Hepatocyte (in vitro differentiated cells): ENCODE data around the gene NOX5. TPM values are rescaled to one million over a fixed set of nuclear protein-coding genes. Genes with fewer than 3 reads are reported as not detected.

Experiments
- DNase-seq: peaks from one replicate; pipeline ENCODE4 v3.0.0-alpha.2; 2016; ENCODE audit warnings: low spot score
- H2AFZ ChIP-seq: fragments of 200-600 bp; sonication (generic); 2 replicates; pipeline ENCODE4 v1.6.0; 2016; ENCODE audit warnings: antibody characterized with exemption, mild to moderate bottlenecking
- H3K27ac ChIP-seq: fragments of 200-600 bp; sonication (generic); 2 replicates; pipeline ENCODE4 v1.5.1; 2016; ENCODE audit warnings: mild to moderate bottlenecking
- H3K27me3 ChIP-seq: fragments of 200-600 bp; sonication (generic); 2 replicates; pipeline ENCODE4 v1.6.1; 2016
- H3K36me3 ChIP-seq: fragments of 200-600 bp; sonication (generic); replicated peaks from 2 replicates; pipeline ENCODE4 v1.5.1; 2016; ENCODE audit warnings: low read depth; ENCODE audit not compliant: insufficient read depth
- H3K4me1 ChIP-seq: fragments of 200-600 bp; sonication (generic); 2 replicates; pipeline ENCODE4 v1.5.1; 2016; ENCODE audit warnings: mild to moderate bottlenecking, moderate library complexity; ENCODE audit not compliant: insufficient read depth
- H3K4me2 ChIP-seq: fragments of 200-600 bp; sonication (generic); 2 replicates; pipeline ENCODE4 v1.6.0; 2016
- H3K4me3 ChIP-seq: fragments of 200-600 bp; sonication (generic); 2 replicates; pipeline ENCODE4 v1.5.1; 2016; ENCODE audit warnings: mild to moderate bottlenecking
- H3K79me2 ChIP-seq: fragments of 200-600 bp; sonication (generic); 2 replicates; pipeline ENCODE4 v1.6.0; 2017; ENCODE audit warnings: mild to moderate bottlenecking
- H3K9me2 ChIP-seq: fragments of 200-600 bp; sonication (generic); replicated peaks from 2 replicates; pipeline ENCODE4 v1.6.0; 2017; ENCODE audit warnings: mild to moderate bottlenecking; ENCODE audit not compliant: insufficient read depth
- H3K9me3 ChIP-seq: fragments of 200-600 bp; sonication (generic); 2 replicates; pipeline ENCODE4 v1.5.1; 2016; ENCODE audit warnings: low read depth, mild to moderate bottlenecking
- H4K20me1 ChIP-seq: fragments of 200-600 bp; sonication (generic); 2 replicates; pipeline ENCODE4 v1.6.0; 2016; ENCODE audit warnings: mild to moderate bottlenecking; ENCODE audit not compliant: insufficient read depth, poor library complexity, severe bottlenecking
- CTCF ChIP-seq: fragments of 200-600 bp; sonication (generic); IDR thresholded peaks from 2 replicates; pipeline ENCODE4 v1.5.1; 2016; ENCODE audit warnings: antibody characterized with exemption, mild to moderate bottlenecking; ENCODE audit not compliant: poor library complexity
- EZH2 ChIP-seq: fragments of 200-600 bp; sonication (generic); IDR thresholded peaks from 2 replicates; pipeline ENCODE4 v1.6.1; 2016; ENCODE audit warnings: antibody characterized with exemption, mild to moderate bottlenecking, borderline replicate concordance
- EZH2phosphoT487 ChIP-seq: fragments of 200-600 bp; sonication (generic); IDR thresholded peaks from one replicate; pipeline ENCODE4 v1.6.1; 2018; ENCODE audit warnings: antibody characterized with exemption, mild to moderate bottlenecking, low read depth, moderate library complexity; ENCODE audit not compliant: unreplicated experiment, severe bottlenecking
- WGBS: methylation state at CpG from one replicate; pipeline ENCODE4 v1.1.6; 2016; ENCODE audit warnings: low lambda C conversion rate; ENCODE audit errors: missing lambda C conversion rate; 5-methylcytosine and 5-hydroxymethylcytosine counted together
- polyA plus RNA-seq: library from polyadenylated mRNA; unstranded; fragments of >200 nt; fragmentation: Nextera tagmentation; extraction: Ambion mirVana; gene quantifications from 2 replicates; pipeline ENCODE4 v1.2.1, GENCODE V29; 2016
- total RNA-seq: library from RNA; depleted of rRNA; stranded (reverse); fragments of >200 nt; gene quantifications from 2 replicates; pipeline ENCODE4 v1.2.3, GENCODE V29; 2014

The NOX5 gene
- total and polyA plus RNA-seq, 2 experiments from 2014 or later: 0.13 TPM; not detected in 1

DNA sequence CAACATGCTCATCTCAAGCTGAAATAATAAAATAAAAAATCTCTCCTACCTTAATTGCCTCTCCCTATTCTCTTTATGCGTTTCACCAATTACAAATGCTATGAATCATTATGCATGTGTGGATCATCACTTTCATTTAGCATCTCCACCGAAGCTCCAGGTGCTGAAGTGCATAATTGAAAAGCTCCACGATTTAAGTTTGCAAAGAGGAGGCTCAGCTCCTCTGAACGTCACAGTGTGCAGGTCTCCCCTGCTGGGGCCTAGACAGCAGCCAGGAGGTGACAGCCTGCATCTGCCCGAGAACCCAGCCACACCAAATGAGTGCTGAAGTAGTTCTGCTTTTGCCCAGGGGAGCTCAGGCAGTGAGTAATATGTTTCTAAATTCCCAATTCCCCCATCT lies 85.4 kb downstream of the NOX5 start:
- no peak overlapping the region for H2AFZ ChIP-seq
- DNase-seq: no peak
- no peak overlapping the region for H3K27ac ChIP-seq
- H3K9me3 ChIP-seq: no peaks in the 10 kb centered on the region
- no peaks in the 10 kb centered on the region for H3K27me3 ChIP-seq
- no peaks in the 10 kb centered on the region for H4K20me1 ChIP-seq
- TF ChIP-seq EZH2phosphoT487 (no peak), EZH2 (no peak), CTCF (no peak)
- no peak overlapping the region for H3K4me3 ChIP-seq
- H3K79me2 ChIP-seq: no peaks in the 10 kb centered on the region
- no peak overlapping the region for H3K4me2 ChIP-seq
- H3K4me1 ChIP-seq: no peaks in the 10 kb centered on the region
- H3K36me3 ChIP-seq: no peaks in the 10 kb centered on the region
- 81% methylated on average over 5 of the region's 5 CpGs for WGBS
- no peaks in the 10 kb centered on the region for H3K9me2 ChIP-seq

DNA sequence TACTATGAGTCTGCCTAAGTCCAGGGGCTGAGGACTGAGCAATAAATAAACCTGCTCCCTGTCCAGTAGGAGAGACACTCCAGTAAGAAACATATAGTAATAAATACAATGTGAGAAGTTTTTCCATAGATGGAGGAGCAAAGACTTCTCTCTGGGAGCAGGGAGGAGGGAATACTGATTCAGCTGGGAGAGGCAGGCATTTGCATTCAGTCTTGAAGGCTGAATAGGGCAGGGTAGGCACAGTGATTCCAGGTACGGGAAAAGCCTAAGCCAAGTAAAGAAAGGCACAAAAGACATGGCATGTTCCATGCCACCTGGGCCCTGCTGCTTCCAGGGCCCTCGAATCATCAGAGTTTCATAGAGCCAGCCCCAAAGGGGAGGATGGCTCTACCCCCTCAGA lies 86.3 kb downstream of the NOX5 start:
- Histone ChIP-seq H3K4me2 (no peak overlapping the region), H3K4me3 (no peak overlapping the region), H3K27me3 (no peaks in the 10 kb centered on the region), H3K4me1 (no peaks in the 10 kb centered on the region), H3K27ac (no peak overlapping the region), H3K36me3 (no peaks in the 10 kb centered on the region), H2AFZ (no peak overlapping the region), H3K9me2 (no peaks in the 10 kb centered on the region), H3K79me2 (no peaks in the 10 kb centered on the region), H4K20me1 (no peaks in the 10 kb centered on the region), H3K9me3 (no peaks in the 10 kb centered on the region)
- 89% methylated on average over 2 of the region's 2 CpGs for WGBS
- DNase-seq: no peak
- no peak for TF ChIP-seq CTCF
- TF ChIP-seq EZH2phosphoT487: no peak
- no peak for TF ChIP-seq EZH2

GRCh38 chr15:69104050-69104750 lies 89.7 kb downstream of the NOX5 start:
- Histone ChIP-seq H3K36me3 (no peaks in the 10 kb centered on the region), H2AFZ (no peak overlapping the region), H3K9me2 (no peaks in the 10 kb centered on the region), H3K79me2 (no peaks in the 10 kb centered on the region), H3K4me1 (no peaks in the 10 kb centered on the region), H3K9me3 (no peaks in the 10 kb centered on the region), H3K27ac (no peak overlapping the region), H3K4me3 (no peak overlapping the region), H3K27me3 (no peaks in the 10 kb centered on the region), H3K4me2 (no peak overlapping the region), H4K20me1 (no peaks in the 10 kb centered on the region)
- WGBS: 59% methylated on average over 12 of the region's 12 CpGs
- no peak for TF ChIP-seq CTCF
- no peak for TF ChIP-seq EZH2
- no peak for TF ChIP-seq EZH2phosphoT487
- DNase-seq: no peak
